ENCODE data around the gene NBPF20.
"Not testable (repeated sequence)": the region's sequence is repeated elsewhere in the genome, so short reads cannot be mapped to it uniquely, and the experiment has no call there.

Gene NBPF20, protein sequence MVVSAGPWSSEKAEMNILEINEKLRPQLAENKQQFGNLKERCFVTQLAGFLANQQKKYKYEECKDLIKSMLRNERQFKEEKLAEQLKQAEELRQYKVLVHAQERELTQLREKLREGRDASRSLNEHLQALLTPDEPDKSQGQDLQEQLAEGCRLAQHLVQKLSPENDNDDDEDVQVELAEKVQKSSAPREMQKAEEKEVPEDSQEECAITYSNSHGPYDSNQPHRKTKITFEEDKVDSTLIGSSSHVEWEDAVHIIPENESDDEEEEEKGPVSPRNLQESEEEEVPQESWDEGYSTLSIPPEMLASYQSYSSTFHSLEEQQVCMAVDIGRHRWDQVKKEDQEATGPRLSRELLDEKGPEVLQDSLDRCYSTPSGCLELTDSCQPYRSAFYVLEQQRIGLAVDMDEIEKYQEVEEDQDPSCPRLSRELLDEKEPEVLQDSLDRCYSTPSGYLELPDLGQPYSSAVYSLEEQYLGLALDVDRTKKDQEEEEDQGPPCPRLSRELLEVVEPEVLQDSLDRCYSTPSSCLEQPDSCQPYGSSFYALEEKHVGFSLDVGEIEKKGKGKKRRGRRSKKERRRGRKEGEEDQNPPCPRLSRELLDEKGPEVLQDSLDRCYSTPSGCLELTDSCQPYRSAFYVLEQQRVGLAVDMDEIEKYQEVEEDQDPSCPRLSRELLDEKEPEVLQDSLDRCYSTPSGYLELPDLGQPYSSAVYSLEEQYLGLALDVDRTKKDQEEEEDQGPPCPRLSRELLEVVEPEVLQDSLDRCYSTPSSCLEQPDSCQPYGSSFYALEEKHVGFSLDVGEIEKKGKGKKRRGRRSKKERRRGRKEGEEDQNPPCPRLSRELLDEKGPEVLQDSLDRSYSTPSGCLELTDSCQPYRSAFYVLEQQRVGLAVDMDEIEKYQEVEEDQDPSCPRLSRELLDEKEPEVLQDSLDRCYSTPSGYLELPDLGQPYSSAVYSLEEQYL (N-terminal part only)

DNA sequence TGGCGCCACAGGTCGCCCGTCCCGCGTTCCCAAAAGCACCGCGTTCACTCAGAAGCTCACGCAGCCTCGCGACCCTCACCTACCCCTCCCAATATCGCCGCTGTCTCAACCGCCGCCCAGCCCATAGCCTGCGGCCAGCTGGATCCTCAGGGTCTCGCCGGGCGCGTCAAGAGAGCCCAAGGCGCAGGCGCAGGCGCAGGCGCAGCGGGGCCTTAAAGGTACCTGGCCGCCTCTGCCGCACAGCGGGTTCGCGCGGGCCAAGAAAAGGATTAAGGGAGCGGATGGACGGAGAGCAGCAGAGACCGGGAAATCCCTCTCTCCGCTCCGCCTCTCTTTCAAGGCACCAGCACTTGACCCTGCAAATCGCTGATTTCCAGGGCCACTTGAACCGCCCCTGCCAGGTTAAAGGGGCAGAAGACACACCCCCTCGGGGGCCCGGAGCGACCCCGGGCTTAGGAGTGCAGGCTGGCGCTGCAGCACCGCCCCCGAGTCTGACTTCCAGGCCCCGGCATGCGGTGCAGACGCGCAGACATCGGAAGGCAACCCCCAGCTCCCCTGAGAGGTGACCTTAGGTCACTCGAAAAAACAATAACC, at the start of gene NBPF20:
Gene NBPF20, minus strand, starts transcription at position 168 of the 594 bp plus-strand sequence. CDS start 20,331 bp downstream, outside the sequence.
- DNase-seq, result peak; percentile 85 to 93

- DNase-seq, result not testable (repeated sequence)
Observed at GRCh38 chr1:145474837-145475368, 49.5 kb upstream of the NBPF20 start.

DNA sequence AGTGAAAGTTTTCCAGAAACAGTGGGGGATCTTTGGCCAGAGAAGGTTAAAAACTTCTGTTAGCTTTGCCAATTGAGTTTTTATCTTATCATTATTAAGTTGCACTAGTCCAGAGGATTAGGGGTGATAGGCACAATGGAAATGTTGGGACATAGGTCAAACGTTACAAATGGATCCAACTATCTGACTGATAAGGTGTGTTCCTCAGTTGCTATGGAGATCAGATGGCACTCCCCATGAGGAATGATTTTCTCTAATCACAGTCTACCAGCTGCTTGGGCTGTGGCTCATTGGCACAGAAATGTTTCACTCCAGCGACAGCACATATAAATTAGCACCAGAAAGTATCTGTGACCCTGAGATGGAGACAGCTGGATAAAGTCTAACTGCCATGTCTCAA, 47.3 kb upstream of the NBPF20 start:
- DNase-seq, result not testable (repeated sequence)

- DNase-seq, result not testable (repeated sequence)
Observed at GRCh38 chr1:145471365-145471764, 46.0 kb upstream of the NBPF20 start.

DNA sequence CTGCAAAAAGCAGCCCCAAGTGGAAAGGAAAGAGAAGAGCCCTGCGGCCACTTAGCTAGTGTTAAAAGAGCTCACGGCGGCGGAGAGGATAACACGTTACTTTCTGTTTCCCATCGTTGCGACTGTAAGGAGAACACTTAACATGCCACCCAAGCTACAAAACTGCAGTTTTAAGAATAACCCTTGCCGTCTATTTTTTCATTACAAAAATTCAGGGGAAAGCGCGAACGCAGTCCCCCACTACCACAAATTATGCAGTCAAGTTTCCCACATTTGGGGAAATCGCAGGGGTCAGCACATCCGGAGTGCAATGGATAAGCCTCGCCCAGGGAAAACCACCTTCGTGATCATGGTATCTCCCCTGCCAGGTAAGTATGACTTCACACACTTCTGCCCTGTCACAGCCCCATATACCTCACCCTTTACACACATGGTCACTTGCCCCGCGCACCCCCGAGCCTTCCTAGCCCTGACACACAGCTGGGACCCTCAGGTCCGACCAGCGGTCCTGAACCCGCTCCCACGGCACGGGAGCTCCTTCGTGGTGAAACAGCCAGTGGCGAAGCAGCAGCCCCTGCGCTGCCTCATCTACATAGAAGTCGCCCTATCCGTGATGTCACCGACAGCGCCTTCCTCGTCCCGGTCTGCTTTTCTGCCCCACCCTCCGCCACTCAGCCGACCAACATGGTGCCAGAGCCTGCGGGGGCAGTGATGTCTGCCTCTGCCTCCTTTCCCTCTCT, 40.2 kb upstream of the NBPF20 start:
- DNase-seq, result peak; percentile 77 to 91

DNA sequence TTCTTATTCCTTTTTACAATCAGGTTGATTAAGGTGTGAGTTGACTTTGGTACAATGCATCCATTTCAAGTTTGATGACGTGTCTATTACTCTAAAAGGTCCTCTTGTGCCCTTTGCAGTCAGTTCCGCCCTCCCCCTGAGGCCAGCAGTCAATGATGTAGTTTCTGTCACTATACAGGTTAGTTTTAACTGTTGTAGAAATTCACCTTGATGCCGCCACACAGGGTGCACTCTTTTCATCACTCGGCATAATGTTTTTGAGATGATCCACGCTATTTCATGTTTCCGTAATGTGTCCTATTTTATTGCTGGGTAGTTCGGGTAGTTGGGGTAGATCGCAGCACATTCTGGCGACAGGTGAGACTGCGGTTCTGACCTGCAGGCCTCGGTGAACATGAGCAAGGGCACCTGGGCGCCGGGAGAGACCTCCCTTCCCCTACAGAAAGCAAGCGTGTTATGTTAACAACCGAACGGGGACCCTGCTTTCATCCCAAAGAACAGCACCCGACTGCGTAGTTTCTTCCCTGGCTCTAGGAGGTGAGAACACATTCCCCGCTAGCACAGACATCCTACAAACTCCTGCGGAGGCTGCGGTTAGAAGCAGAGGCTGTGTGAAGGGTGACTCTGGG, 39.4 kb upstream of the NBPF20 start:
- DNase-seq, result not testable (repeated sequence)

GRCh38 chr1:145464017-145464416, 38.6 kb upstream of the NBPF20 start:
- not testable (repeated sequence) for DNase-seq

DNA sequence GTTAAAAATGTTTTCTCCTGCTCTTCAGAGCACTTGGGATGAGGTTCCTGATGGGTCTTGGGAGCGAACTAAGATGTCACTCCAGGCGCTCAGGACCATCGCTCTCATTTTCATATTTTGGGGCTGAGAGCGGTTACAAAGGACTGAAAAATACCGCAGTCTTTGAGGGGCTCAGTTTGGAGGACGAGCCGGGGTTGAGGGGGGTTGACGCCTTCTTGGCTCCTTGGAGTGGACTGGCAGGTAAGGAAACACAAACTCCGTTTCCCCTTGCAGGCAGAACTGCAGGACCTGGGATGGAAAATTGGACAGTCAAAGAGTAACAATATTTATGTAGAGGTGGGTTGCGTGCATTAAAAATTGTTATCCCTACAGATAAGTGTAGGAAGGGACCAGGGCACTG, 35.3 kb upstream of the NBPF20 start:
- DNase-seq, result not testable (repeated sequence)

GRCh38 chr1:145460048-145460447, 34.6 kb upstream of the NBPF20 start:
- DNase-seq, result not testable (repeated sequence)

DNA sequence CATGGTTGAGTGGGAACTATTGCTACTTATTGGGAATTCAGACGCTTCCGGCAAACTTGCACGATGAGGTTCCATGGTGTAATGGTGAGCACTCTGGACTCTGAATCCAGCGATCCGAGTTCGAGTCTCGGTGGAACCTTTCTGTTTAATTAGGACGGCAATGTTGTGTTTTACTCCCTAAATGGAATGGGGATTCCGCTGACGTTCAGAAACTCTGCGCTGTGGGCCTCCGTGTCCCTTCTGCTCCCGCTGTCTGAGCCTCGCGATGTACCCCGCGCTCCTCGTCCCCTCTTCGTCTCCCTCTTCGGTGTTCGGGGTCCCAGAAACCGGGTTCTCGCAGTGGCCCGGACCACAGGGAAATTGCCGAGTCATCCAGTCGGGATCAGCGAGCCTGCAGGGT, 34.2 kb upstream of the NBPF20 start:
- DNase-seq, result not testable (repeated sequence)

DNA sequence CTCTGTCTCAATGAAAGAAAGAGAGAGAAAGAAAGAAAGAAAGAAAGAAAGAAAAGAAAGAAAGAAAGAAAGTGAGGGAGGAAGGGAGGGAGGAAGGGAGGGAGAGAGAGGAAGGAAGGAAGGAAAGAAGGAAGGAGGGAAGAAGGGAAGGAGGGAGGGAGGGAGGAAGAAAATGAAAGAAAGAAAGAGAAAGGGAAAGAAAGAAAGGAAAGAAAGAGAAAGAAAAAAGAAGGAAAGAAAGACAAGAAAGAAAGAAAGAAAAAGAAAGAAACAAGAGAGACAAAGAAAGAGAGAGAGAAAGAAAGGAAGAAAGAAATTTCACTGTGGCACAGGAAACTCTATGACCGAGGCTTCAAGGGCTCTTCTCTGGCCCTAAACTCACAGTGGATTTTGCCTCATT, 33.7 kb upstream of the NBPF20 start:
- DNase-seq, result not testable (repeated sequence)

DNA sequence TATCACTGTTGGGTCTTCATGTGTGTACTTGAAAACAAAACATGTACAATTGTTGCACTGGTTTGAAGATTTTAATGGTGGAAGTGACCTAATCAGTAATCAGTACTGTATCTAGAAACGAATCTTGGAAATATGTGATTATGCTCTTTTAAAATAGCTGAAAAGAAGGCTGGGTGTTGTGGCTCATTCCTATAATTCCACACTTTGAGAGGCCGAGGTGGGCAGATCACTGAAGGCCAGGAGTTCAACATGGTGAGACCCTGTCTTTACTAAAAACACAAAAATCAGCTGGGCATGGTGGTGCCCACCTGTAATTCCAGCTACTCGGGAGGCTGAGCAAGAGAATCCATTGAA, 29.4 kb upstream of the NBPF20 start:
- not testable (repeated sequence) for DNase-seq

- DNase-seq, result not testable (repeated sequence)
Observed at GRCh38 chr1:145453873-145454823, 28.7 kb upstream of the NBPF20 start.

DNA sequence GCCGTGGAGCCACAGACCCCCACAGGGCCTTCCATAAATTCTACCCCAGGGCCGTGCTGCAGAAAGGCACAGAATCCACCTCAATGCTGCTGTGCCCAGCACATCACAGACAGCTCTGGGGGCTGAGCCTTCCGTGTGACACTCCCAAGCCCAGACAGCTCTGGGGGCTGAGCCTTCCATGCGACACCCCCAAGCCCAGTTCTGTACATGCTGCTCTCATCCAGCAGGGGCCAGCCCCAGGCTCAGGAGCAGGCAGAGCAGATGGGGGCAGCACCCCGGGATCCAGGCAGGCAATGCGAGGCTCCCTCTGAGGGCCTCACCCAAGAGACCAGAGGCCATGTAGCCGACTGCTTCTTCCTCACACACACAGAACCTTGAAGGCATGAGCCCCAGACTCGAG, 27.1 kb upstream of the NBPF20 start:
- DNase-seq, result not testable (repeated sequence)

GRCh38 chr1:145451914-145452313, 26.5 kb upstream of the NBPF20 start:
- not testable (repeated sequence) for DNase-seq

DNA sequence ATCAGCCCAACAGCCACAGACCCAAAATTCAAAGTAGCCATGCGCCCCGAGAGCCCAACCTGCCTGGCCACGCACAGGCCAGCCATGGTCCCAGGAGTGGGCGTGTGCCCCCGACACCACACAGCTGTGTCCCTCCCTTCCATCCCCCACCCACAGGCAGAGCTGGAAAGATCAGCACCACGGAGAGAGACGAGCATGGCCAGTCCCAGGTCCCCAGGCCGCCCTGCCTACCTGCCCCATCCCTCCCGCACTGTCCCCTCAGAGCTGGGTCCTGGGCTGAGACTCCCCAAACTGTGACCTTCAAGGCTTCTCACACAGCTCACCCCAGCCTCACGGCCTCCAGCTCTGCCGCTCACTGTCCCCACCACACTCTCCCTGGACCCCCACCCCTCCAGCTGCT, 19.8 kb upstream of the NBPF20 start:
- DNase-seq, result not testable (repeated sequence)

- not testable (repeated sequence) for DNase-seq
Observed at GRCh38 chr1:145442340-145442739, 16.9 kb upstream of the NBPF20 start.

DNA sequence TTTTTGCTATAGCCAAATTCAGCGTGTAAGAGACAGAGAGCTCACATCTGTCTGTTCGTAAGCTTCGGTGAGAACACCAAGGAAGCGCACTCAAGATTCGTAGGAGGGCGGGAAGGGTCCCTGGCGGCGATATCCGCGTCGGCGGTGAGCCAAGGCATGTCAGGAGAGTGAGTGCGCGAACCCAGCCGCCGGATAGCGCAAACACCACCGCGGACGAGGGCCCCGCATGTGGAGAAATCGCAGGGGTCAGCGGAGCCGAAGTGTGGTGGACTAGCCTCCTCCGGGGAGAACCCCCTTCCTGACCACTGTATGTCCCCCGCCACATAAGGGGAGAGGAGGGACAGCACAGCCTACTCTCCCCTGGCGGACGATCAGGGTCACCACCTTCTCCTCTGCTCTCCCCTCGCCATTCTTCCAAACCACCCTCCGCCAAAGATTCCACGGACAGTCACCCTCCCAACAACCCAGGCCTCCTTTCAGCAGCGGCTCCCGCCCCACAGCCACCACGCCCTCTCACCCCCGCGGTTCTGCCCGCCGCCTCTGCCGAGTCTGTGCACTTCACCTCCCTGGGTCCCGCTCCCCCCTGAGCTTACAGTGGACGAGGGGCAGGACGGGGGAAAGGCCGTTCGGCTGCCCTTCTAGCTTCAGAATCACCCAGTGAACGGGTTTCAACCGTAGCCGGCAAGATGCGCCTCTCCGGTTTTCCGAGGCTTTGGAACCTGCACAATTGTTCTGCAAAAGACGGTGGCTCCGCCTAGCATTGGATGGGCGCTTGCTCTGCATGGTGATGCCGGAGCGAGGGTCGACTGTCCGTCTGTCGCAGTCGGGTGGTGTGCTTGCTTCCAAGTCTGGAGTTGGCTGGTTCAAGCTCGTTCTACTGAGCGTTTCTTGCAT, 6.2 kb upstream of the NBPF20 start:
- DNase-seq, result not testable (repeated sequence)

- not testable (repeated sequence) for DNase-seq
Observed at GRCh38 chr1:145430830-145431229, 5.4 kb upstream of the NBPF20 start.

Measured in NCI-H187 (cell line).